HS-27A (cell line): ENCODE measurements around the gene MRM2.
A peak's percentile ranks its signal among the peaks of the same experiment; 100 is the strongest.

Experiments
- DNase-seq: peaks from one replicate; pipeline ENCODE4 v3.0.0-alpha.2; 2012; ENCODE audit warnings: low read depth, missing footprints

Gene MRM2

GRCh38 chr7:2247141-2247995, 5.4 kb upstream of the MRM2 start:
- no peak for DNase-seq

GRCh38 chr7:2245883-2246675, 4.1 kb upstream of the MRM2 start:
- DNase-seq, result no peak

GRCh38 chr7:2244404-2244995, 2.5 kb upstream of the MRM2 start:
- no peak for DNase-seq

GRCh38 chr7:2243458-2243857, 1.5 kb upstream of the MRM2 start:
- DNase-seq, result no peak

GRCh38 chr7:2242541-2243429, 780 bp upstream of the MRM2 start:
- DNase-seq, result no peak

- no peak for DNase-seq
Observed at GRCh38 chr7:2239242-2239641, 2.8 kb downstream of the MRM2 start.

GRCh38 chr7:2237109-2237602, 4.8 kb downstream of the MRM2 start:
- no peak for DNase-seq

GRCh38 chr7:2233926-2234325, 8.1 kb downstream of the MRM2 start:
- DNase-seq, result no peak

GRCh38 chr7:2232766-2233520, 9.1 kb downstream of the MRM2 start, which contains the start of gene MAD1L1:
Gene MAD1L1, minus strand, starts transcription at chr7:2232945. Its CDS starts 2,812 bp downstream, at chr7:2230133.
- DNase-seq, result peak; percentile 84

GRCh38 chr7:2231992-2232765, 9.8 kb downstream of the MRM2 start:
- no peak for DNase-seq

- DNase-seq, result no peak
Observed at GRCh38 chr7:2230882-2231281, 11.1 kb downstream of the MRM2 start.

- no peak for DNase-seq
Observed at GRCh38 chr7:2230226-2230625, 11.8 kb downstream of the MRM2 start.

GRCh38 chr7:2229467-2229866, 12.5 kb downstream of the MRM2 start:
- no peak for DNase-seq

GRCh38 chr7:2228921-2229320, 13.1 kb downstream of the MRM2 start:
- no peak for DNase-seq

GRCh38 chr7:2227699-2228098, 14.3 kb downstream of the MRM2 start:
- DNase-seq, result no peak

- DNase-seq, result no peak
Observed at GRCh38 chr7:2225830-2226229, 16.2 kb downstream of the MRM2 start.

- DNase-seq, result no peak
Observed at GRCh38 chr7:2225336-2225735, 16.7 kb downstream of the MRM2 start.

GRCh38 chr7:2224934-2225333, 17.1 kb downstream of the MRM2 start:
- DNase-seq, result no peak

GRCh38 chr7:2224491-2224928, 17.5 kb downstream of the MRM2 start:
- DNase-seq, result no peak

GRCh38 chr7:2223321-2223720, 18.7 kb downstream of the MRM2 start:
- no peak for DNase-seq
